ENCODE results near the gene SLC5A4.
"Not testable (repeated sequence)": the region's sequence is repeated elsewhere in the genome, so short reads cannot be mapped to it uniquely, and the experiment has no call there.

Gene SLC5A4

GRCh38 chr22:32199961-32200360 is 55.2 kb downstream of the SLC5A4 start:
- DNase-seq (ENCODE audit: low spot score) = no peak

GRCh38 chr22:32199341-32199740 is 55.8 kb downstream of the SLC5A4 start:
- no peak for DNase-seq (ENCODE audit: low spot score)

- DNase-seq (ENCODE audit: low spot score) = not testable (repeated sequence)
Observed at GRCh38 chr22:32197553-32198226, 57.5 kb downstream of the SLC5A4 start.

- DNase-seq (ENCODE audit: low spot score) = not testable (repeated sequence)
Observed at GRCh38 chr22:32195900-32196299, 59.2 kb downstream of the SLC5A4 start.

- DNase-seq (ENCODE audit: low spot score) = not testable (repeated sequence)
Observed at GRCh38 chr22:32193346-32193745, 61.8 kb downstream of the SLC5A4 start.

- DNase-seq (ENCODE audit: low spot score) = not testable (repeated sequence)
Observed at GRCh38 chr22:32191021-32191420, 64.1 kb downstream of the SLC5A4 start.

- no peak for DNase-seq (ENCODE audit: low spot score)
Observed at GRCh38 chr22:32185821-32186220, 69.3 kb downstream of the SLC5A4 start.

- DNase-seq (ENCODE audit: low spot score) = no peak
Observed at GRCh38 chr22:32183625-32184024, 71.5 kb downstream of the SLC5A4 start.

GRCh38 chr22:32181043-32181442 is 74.1 kb downstream of the SLC5A4 start:
- DNase-seq (ENCODE audit: low spot score) = no peak

GRCh38 chr22:32177221-32177765 is 77.9 kb downstream of the SLC5A4 start:
- DNase-seq (ENCODE audit: low spot score) = no peak

- no peak for DNase-seq (ENCODE audit: low spot score)
Observed at GRCh38 chr22:32175683-32176644, 79.2 kb downstream of the SLC5A4 start.

- no peak for DNase-seq (ENCODE audit: low spot score)
Observed at GRCh38 chr22:32175115-32175514, 80.0 kb downstream of the SLC5A4 start.

All from globus pallidus (tissue), 1 donor.